Measurements from ENCODE around the gene GLIPR1. TPM values are rescaled to one million over a fixed set of nuclear protein-coding genes. Genes with fewer than 3 reads are reported as not detected.
"Not testable (repeated sequence)": the region's sequence is repeated elsewhere in the genome, so short reads cannot be mapped to it uniquely, and the experiment has no call there.

GLIPR1 gene
- total and polyA plus RNA-seq, 2 donors from 2014 or later, result 2.3 to 20.6 TPM

DNA sequence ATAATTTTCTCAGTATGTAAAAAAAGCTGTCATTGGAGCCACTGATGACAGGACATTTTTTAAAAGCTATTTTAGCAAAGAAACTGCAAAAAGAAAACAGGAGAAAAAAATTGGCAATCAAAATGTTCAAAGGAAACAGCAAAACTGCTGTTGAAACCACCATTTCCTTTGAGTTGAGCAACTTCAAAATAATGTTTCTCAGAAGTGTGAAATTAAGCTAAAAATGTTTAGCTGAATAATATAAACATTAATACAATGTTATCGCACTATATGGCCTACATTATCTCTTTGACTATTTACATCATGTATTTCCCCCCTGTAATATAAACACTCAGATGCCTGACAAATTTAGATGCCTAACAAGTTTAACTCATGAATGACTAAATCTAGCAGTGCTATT lies 23.4 kb upstream of the GLIPR1 start:
- Histone ChIP-seq H3K9ac (ENCODE audit: low read length in 3 of 3) (no peak overlapping the region), H3K27me3 (ENCODE audit: control insufficient read depth, insufficient read depth, low read length) (no peaks in the 10 kb centered on the region), H3K9me3 (ENCODE audit: control insufficient read depth in 2 of 3, insufficient read depth in 1 of 3, low read length in 3 of 3) (no peaks in the 10 kb centered on the region), H3K27ac (ENCODE audit: low read depth in 2 of 2, low read length in 2 of 2) (no peak overlapping the region), H3K4me1 (ENCODE audit: control insufficient read depth in 2 of 3, insufficient read depth in 2 of 3, low read depth in 1 of 3, low read length in 3 of 3) (no peaks in the 10 kb centered on the region), H3K4me3 (ENCODE audit: low read length in 3 of 3) (no peak overlapping the region), H3K36me3 (ENCODE audit: control insufficient read depth in 2 of 3, insufficient read depth in 3 of 3, low read length in 3 of 3) (no peaks in the 10 kb centered on the region)
- no peak for FAIRE-seq
- no peak for DNase-seq
- intact Hi-C loops (cut with DNase I), result no loop called here
- TF ChIP-seq, protein P1, sequence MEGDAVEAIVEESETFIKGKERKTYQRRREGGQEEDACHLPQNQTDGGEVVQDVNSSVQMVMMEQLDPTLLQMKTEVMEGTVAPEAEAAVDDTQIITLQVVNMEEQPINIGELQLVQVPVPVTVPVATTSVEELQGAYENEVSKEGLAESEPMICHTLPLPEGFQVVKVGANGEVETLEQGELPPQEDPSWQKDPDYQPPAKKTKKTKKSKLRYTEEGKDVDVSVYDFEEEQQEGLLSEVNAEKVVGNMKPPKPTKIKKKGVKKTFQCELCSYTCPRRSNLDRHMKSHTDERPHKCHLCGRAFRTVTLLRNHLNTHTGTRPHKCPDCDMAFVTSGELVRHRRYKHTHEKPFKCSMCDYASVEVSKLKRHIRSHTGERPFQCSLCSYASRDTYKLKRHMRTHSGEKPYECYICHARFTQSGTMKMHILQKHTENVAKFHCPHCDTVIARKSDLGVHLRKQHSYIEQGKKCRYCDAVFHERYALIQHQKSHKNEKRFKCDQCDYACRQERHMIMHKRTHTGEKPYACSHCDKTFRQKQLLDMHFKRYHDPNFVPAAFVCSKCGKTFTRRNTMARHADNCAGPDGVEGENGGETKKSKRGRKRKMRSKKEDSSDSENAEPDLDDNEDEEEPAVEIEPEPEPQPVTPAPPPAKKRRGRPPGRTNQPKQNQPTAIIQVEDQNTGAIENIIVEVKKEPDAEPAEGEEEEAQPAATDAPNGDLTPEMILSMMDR (IDR thresholded peaks at IDR 0.05; ENCODE audit: borderline replicate concordance, extremely low read depth, insufficient read depth), result no peak

DNA sequence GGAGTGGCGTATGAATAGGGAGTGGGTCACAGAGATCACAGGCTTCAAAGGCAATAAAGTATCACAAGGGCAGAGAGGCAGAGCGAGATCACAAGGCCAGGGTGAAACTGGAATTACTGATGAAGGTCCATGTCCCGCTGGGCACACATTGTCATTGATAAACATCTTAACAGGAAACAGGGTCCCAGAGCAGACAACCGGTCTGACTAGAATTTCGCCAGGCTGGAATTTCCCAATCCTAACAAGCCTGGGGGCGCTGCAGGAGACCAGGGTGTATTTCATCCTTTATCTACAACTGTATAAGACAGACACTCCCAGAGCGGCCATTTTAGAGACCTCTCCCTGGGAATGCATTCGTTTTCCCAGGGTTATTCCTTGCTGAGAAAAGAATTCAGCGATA lies 22.7 kb upstream of the GLIPR1 start:
- not testable (repeated sequence) for H3K9ac ChIP-seq (ENCODE audit: low read length in 3 of 3)

DNA sequence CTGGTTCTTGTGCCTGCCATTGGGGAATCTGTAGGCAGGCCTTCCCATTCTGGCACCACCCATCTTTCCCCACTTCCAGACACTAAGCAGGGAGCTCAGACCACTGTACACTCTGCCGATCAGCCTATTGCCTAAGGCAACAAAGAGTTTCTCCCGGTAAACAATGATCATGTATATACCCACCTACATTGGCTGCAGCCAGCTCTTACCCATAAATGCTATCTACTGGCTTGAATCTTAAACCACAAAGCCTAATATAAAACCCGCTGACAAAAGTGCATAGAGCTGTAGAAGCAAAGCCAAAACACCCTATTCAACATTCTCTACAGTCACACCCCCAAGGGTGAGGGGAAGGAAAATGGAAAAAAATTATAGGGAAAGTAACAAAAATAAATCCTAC lies 20.8 kb upstream of the GLIPR1 start:
- FAIRE-seq (no peak), DNase-seq (no peak)
- TF ChIP-seq, protein P1 (IDR thresholded peaks at IDR 0.05; ENCODE audit: borderline replicate concordance, extremely low read depth, insufficient read depth), result no peak
- Histone ChIP-seq H3K9me3 (ENCODE audit: control insufficient read depth in 2 of 3, insufficient read depth in 1 of 3, low read length in 3 of 3) (peaks cover 0 to 3% (median 0%) of the 10 kb centered on the region in 3 donors), H3K27ac (ENCODE audit: low read depth in 2 of 2, low read length in 2 of 2) (no peak overlapping the region), H3K9ac (ENCODE audit: low read length in 3 of 3) (no peak overlapping the region), H3K4me1 (ENCODE audit: control insufficient read depth in 2 of 3, insufficient read depth in 2 of 3, low read depth in 1 of 3, low read length in 3 of 3) (no peaks in the 10 kb centered on the region), H3K36me3 (ENCODE audit: control insufficient read depth in 2 of 3, insufficient read depth in 3 of 3, low read length in 3 of 3) (no peaks in the 10 kb centered on the region), H3K27me3 (ENCODE audit: control insufficient read depth, insufficient read depth, low read length) (no peaks in the 10 kb centered on the region), H3K4me3 (ENCODE audit: low read length in 3 of 3) (no peak overlapping the region)
- intact Hi-C loops (cut with DNase I), result no loop called here

More for the DNA sequence above, 22.7 kb upstream of the GLIPR1 start:
- H3K27me3 ChIP-seq (ENCODE audit: control insufficient read depth, insufficient read depth, low read length); H3K4me1 ChIP-seq (ENCODE audit: control insufficient read depth in 2 of 3, insufficient read depth in 2 of 3, low read depth in 1 of 3, low read length in 3 of 3); H3K9me3 ChIP-seq (ENCODE audit: control insufficient read depth in 2 of 3, insufficient read depth in 1 of 3, low read length in 3 of 3); H3K36me3 ChIP-seq (ENCODE audit: control insufficient read depth in 2 of 3, insufficient read depth in 3 of 3, low read length in 3 of 3); H3K4me3 ChIP-seq (ENCODE audit: low read length in 3 of 3); FAIRE-seq; intact Hi-C loops (cut with DNase I); H3K27ac ChIP-seq (ENCODE audit: low read depth in 2 of 2, low read length in 2 of 2); DNase-seq: not testable (repeated sequence)

DNA sequence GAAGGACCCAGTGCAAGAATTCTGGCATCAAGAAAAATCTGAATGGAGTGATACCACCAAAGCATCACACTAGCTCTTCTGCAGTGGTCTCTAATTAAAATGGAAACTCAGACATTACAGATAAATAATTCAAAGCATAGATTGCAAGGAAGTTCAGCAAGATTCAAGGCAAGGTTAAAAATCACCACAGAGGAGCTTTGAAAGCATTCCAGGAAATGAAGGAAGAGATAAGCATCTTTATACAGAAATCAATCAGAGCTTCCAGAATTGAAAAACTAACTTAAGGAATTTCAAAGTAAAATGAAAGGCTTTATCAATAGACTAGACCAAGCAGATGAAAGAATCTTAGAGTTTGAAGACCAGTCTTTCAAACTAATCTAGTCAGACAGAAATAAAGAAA lies 20.4 kb upstream of the GLIPR1 start:
- H3K9me3 ChIP-seq (ENCODE audit: control insufficient read depth in 2 of 3, insufficient read depth in 1 of 3, low read length in 3 of 3), result peaks cover 0 to 3% (median 0%) of the 10 kb centered on the region in 3 donors
- H3K36me3 ChIP-seq (ENCODE audit: control insufficient read depth in 2 of 3, insufficient read depth in 3 of 3, low read length in 3 of 3), result no peaks in the 10 kb centered on the region
- TF ChIP-seq, protein P1 (IDR thresholded peaks at IDR 0.05; ENCODE audit: borderline replicate concordance, extremely low read depth, insufficient read depth), result no peak
- no peak overlapping the region for H3K27ac ChIP-seq (ENCODE audit: low read depth in 2 of 2, low read length in 2 of 2)
- no peak overlapping the region for H3K9ac ChIP-seq (ENCODE audit: low read length in 3 of 3)
- no peaks in the 10 kb centered on the region for H3K27me3 ChIP-seq (ENCODE audit: control insufficient read depth, insufficient read depth, low read length)
- DNase-seq (no peak), FAIRE-seq (no peak)
- no peaks in the 10 kb centered on the region for H3K4me1 ChIP-seq (ENCODE audit: control insufficient read depth in 2 of 3, insufficient read depth in 2 of 3, low read depth in 1 of 3, low read length in 3 of 3)
- no peak overlapping the region for H3K4me3 ChIP-seq (ENCODE audit: low read length in 3 of 3)
- intact Hi-C loops (cut with DNase I), result no loop called here
